ENCODE results near the gene ACOT8.

DNA sequence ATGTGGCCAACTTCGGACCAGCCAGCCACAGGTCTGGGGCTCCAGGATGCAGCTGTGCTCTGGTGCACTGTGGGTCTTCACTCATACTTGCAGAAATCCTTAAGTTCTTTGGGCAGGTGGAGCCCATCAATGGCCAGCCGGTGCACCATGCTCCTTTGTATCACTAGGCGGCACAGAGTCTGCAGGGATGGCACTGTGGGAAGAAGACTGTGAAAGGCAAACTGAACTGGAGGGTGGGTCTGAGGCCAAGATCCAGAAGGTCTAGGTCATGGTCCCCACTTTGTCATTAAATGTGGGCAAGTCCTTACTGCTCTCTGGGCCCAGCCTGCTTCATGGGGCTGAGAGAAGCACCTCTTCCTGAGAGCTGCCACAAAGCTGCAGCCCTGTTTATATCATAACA lies 31.5 kb upstream of the ACOT8 start:
- TF ChIP-seq POLR2A (IDR thresholded peaks at IDR 0.05) (no peak), CTCF (IDR thresholded peaks at IDR 0.05) (no peak)

Measured in heart left ventricle (tissue), 13 donors.